Measurements from ENCODE around the gene ZNF408.
A peak's percentile ranks its signal among the peaks of the same experiment; 100 is the strongest.

The ZNF408 gene

GRCh38 chr11:46692450-46692849, 8.4 kb upstream of the ZNF408 start:
- no peak overlapping the region for H3K4me3 ChIP-seq
- no peak overlapping the region for H3K27ac ChIP-seq
- no peak for DNase-seq (ENCODE audit: low spot score)
- no peak for TF ChIP-seq CTCF (IDR thresholded peaks at IDR 0.05)

- TF ChIP-seq CTCF (IDR thresholded peaks at IDR 0.05) = no peak
- no peak overlapping the region for H3K4me3 ChIP-seq
- H3K27ac ChIP-seq = peak overlapping the region; percentile 24 to 83
- DNase-seq (ENCODE audit: low spot score) = no peak
Observed at GRCh38 chr11:46693597-46694012, 7.2 kb upstream of the ZNF408 start.

- TF ChIP-seq CTCF (IDR thresholded peaks at IDR 0.05) = no peak
- no peak for DNase-seq (ENCODE audit: low spot score)
- Histone ChIP-seq H3K4me3 (no peak overlapping the region), H3K27ac (peak overlapping the region; percentile 24 to 83)
Observed at GRCh38 chr11:46694072-46694471, 6.8 kb upstream of the ZNF408 start.

DNA sequence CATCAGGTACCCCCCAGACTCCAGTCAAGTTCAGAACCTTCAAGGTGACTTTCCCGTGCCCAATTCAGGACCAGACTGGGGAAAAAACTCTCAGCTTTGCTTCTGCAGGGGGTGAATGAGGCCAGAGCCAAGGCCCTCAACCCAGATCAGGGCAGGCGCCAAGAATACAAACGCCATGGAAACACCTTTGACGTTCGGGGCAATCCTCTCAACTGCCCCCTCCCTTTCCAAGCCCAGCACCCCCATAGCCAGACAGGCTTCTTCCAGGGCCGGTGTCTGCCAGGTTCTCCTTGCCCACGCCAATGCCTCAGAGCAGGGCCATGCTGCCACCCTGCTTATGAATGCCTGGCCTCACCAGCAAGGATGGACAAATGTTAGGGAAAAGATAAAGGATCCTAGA, 6.2 kb upstream of the ZNF408 start:
- TF ChIP-seq CTCF (IDR thresholded peaks at IDR 0.05) = no peak
- DNase-seq (ENCODE audit: low spot score) = no peak
- no peak overlapping the region for H3K4me3 ChIP-seq
- H3K27ac ChIP-seq = peak overlapping the region; percentile 24 to 83

- Histone ChIP-seq H3K4me3 (no peak overlapping the region), H3K27ac (peak overlapping the region; percentile 39 to 83)
- no peak for DNase-seq (ENCODE audit: low spot score)
- no peak for TF ChIP-seq CTCF (IDR thresholded peaks at IDR 0.05)
Observed at GRCh38 chr11:46695345-46696211, 5.3 kb upstream of the ZNF408 start.

DNA sequence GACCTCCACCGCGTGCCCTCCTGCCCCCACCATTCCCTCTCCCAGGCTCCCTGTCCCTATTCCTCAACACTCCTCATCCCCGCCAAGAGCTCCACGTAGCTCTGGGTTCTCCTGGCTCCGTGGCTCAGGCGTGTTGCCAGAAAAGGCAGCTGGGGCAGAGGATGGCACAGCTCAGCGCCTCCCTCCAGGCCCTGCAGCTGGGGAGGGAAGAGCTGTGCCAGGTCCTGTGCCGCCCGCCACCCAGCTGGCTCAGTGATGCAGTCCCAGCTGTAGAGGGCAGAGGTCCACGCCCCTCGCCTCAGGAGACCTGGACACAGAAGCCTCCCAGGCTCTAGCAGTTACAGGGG, 4.6 kb upstream of the ZNF408 start:
- no peak for TF ChIP-seq CTCF (IDR thresholded peaks at IDR 0.05)
- Histone ChIP-seq H3K4me3 (peak overlapping the region; percentile 31), H3K27ac (peak overlapping the region; percentile 39 to 83)
- DNase-seq (ENCODE audit: low spot score) = no peak

GRCh38 chr11:46697303-46697702, 3.5 kb upstream of the ZNF408 start:
- Histone ChIP-seq H3K27ac (peak overlapping the region; percentile 57 to 83), H3K4me3 (peak overlapping the region; percentile 36)
- no peak for DNase-seq (ENCODE audit: low spot score)

More at GRCh38 chr11:46697303-46697702, 3.5 kb upstream of the ZNF408 start:
- TF ChIP-seq CTCF (IDR thresholded peaks at IDR 0.05) = no peak
